BJ (cell line): ENCODE measurements around the gene POR. TPM values are rescaled to one million over a fixed set of nuclear protein-coding genes. Genes with fewer than 3 reads are reported as not detected.

Source experiments
- CTCF ChIA-PET: fragments of 350-600 bp; formaldehyde crosslinking; extraction: SDS; loops from one replicate; lab custom pipeline; 2021; ENCODE audit warnings: antibody characterized with exemption, inconsistent platforms; lab: Yijun Ruan, JAX
- POLR2A ChIA-PET: fragments of 300-600 bp; sonication (Branson Sonifier 250); formaldehyde crosslinking; extraction: SDS; loops from one replicate; lab custom pipeline; 2021; ENCODE audit warnings: antibody characterized with exemption; lab: Charles Lee
- DNase-seq: peaks from one replicate; pipeline ENCODE4 v3.0.0-alpha.2; 2011; ENCODE audit warnings: low read depth
- H3K27me3 ChIP-seq: 2 replicates; pipeline ENCODE4 v1.6.0; 2011; ENCODE audit warnings: low read length; ENCODE audit not compliant: control insufficient read depth, insufficient read depth
- H3K36me3 ChIP-seq: 2 replicates; pipeline ENCODE4 v1.5.1; 2011; ENCODE audit warnings: low read length; ENCODE audit not compliant: control insufficient read depth, insufficient read depth
- H3K4me3 ChIP-seq: 2 replicates; pipeline ENCODE4 v1.5.1; 2011; ENCODE audit warnings: low read depth, mild to moderate bottlenecking, control low read depth, low read length
- polyA plus RNA-seq: library from polyadenylated mRNA; depleted of rRNA; stranded (reverse); fragments of >200 nt; gene quantifications from 2 replicates; pipeline ENCODE4 v1.2.3, GENCODE V29; 2011
- TF ChIP-seq, protein P1 (sequence below): IDR thresholded peaks from 2 replicates; pipeline ENCODE4 v1.5.1; 2011; ENCODE audit warnings: low read depth, mild to moderate bottlenecking, control low read depth, inconsistent platforms, low read length, moderate library complexity; ENCODE audit not compliant: insufficient read depth

Gene POR
- polyA plus RNA-seq, 1 experiment, result 63.4 TPM

DNA sequence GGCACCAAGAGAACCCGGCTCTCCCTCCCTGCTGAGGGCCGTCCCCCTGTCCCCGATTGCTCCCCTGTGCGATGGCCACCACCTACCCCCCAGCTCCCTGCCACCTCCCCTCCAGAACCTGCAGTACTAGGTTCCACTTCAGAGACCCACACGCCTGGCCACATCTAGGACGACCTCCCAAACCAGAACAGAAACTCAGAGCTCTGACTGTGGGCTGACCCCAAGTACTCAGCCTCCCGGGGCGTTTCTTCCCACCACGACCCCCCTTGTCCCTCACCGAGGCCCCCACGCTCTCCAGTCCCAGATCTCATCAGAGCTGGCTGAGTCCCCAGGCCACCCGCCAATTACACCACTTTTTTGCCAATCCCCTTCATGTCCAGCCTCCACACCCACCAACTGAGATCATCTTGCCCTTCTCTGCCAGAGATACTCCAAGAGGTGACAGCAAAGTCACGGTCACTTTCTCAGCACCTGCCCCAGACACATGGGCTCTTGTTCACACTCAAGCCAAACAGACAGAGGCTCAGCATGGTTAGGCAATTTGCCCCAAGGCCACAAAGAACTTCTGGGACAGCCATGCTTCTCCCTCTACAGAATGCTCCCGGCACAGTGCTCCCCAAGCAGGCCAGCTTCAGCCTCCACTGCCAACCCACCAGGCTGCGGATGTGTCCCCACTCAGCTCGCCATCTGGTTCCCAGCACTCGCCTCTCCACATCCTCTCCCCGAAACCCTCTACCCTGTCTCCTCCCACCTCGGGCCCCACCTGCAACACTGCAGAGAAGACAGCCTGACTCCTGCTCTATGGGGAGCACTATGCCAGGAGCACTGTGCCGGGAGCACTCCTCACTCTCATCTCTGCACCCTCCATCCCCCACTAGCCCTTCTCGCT is 74.8 kb downstream of the POR start:
- TF ChIP-seq, protein P1, sequence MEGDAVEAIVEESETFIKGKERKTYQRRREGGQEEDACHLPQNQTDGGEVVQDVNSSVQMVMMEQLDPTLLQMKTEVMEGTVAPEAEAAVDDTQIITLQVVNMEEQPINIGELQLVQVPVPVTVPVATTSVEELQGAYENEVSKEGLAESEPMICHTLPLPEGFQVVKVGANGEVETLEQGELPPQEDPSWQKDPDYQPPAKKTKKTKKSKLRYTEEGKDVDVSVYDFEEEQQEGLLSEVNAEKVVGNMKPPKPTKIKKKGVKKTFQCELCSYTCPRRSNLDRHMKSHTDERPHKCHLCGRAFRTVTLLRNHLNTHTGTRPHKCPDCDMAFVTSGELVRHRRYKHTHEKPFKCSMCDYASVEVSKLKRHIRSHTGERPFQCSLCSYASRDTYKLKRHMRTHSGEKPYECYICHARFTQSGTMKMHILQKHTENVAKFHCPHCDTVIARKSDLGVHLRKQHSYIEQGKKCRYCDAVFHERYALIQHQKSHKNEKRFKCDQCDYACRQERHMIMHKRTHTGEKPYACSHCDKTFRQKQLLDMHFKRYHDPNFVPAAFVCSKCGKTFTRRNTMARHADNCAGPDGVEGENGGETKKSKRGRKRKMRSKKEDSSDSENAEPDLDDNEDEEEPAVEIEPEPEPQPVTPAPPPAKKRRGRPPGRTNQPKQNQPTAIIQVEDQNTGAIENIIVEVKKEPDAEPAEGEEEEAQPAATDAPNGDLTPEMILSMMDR, result no peak
- Histone ChIP-seq H3K36me3 (peaks cover 20% of the 10 kb centered on the region), H3K4me3 (no peak overlapping the region), H3K27me3 (no peaks in the 10 kb centered on the region)
- ChIA-PET CTCF (interaction anchor here (0.6 to 0.7 kb wide), 3 partner anchors 34 to 75 kb away, joined by 3 to 6 read pairs (median 3); no protein-coding TSS in a partner anchor), POLR2A (no interaction called here)
- no peak for DNase-seq

DNA sequence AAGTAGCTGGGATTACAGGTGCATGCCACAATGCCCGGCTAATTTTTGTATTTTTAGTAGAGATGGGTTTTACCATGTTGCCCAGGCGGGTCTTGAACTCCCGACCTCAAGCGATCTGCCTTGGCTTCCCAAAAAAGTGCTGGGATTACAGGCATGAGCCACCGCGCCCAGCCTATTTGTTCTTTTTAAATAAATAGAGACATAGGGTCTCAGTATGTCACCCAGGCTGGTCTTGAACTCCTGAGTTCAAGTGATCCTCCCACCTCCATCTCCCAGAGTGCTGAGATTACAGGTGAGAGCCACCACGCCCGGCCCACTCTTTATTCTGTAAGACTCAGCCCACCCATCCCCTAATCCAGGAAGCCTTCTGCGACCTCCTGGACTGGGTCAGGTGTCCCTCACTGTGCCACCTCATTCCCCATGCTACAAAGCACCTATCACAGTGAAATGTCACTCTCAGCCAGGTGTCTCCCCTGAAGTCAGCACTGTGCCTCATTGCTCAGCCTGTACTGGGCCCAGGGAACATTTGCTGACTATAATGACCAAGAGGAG is 76.7 kb downstream of the POR start:
- no peak for DNase-seq
- Histone ChIP-seq H3K27me3 (no peaks in the 10 kb centered on the region), H3K36me3 (peaks cover 11% of the 10 kb centered on the region), H3K4me3 (no peak overlapping the region)
- ChIA-PET CTCF (interaction anchor here (0.7 kb wide), 1 partner anchor 18 kb away, joined by 3 read pairs; no protein-coding TSS in a partner anchor), POLR2A (no interaction called here)
- TF ChIP-seq, protein P1, result no peak

DNA sequence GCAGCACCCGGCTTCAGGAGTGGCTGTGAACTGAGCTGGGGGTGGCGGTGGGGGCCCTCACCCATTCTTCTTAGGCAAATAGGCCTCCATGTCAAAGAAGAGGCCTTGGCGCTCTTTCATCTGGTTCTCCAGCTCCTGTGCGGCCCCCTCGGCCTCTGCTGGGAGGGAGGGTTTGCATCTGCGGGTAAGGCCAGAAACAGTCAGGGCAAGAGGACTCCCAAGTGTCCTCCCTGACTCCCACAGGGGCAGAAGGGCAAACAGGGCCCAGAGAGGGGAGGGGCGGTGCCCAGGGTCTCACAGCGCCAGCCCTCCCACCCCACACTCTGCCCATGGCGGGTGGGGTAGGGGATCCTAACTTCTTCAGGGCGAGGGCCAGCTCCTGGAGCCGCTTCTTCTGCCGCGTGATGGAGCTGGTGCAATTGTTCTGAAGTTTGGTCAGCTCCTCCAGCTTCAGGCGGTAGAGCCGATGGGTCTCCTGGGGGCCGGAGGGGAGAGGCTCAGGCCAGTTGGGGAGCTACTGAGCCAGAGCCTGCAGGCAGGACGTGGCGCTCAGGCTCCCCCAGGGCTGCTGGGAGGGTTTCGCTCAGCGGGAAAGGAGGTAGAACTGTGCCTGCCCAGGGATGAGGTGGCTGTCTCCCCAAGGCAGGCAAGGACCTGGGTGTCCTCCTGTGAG is 77.3 kb downstream of the POR start:
- POLR2A ChIA-PET, result interaction anchor here (0.5 kb wide), 1 partner anchor 163 kb away, joined by 7 read pairs; no protein-coding TSS in a partner anchor
- no peak for DNase-seq

DNA sequence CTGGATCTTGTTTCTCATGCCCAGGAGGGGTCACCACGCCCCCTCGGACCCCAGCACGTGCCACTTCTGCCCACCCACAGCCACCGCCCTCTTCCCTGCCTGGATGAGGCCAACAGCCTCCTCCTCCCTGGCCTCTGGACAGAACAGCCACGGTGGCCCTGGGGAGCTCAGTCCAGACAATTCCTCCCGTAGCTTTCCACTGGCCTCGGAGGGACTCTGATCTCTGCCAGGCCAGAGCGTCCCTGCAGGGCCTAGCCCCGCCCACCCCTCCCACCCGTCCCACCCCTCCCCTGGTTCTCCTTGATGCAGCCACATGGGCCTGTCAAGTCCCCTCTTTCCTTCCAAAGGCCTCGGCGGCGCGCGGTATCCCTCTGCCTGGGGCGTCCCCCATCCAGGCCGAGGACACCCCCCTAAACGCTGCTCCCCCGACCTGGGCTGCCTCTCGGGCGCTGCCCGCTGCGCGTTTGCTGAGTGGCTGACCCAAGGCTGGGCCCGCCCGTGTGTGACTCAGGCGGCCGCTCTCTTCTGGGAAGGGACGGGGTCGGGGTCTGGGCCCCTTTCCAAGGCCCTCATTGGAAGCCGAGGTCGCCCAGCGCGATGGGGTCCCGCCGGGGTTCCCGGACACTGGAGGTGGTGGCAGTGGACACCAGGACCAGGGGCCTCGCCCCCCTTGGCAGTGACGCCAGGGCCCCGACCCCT is 78.9 kb downstream of the POR start:
- ChIA-PET CTCF (interaction anchor here (0.8 to 1.4 kb wide), 4 partner anchors 18 to 320 kb away, joined by 3 to 5 read pairs (median 3); no protein-coding TSS in a partner anchor), POLR2A (no interaction called here)
- TF ChIP-seq, protein P1, result no peak
- peak overlapping the region; percentile 92 for H3K4me3 ChIP-seq
- H3K36me3 ChIP-seq, result peaks cover 7% of the 10 kb centered on the region
- H3K27me3 ChIP-seq, result no peaks in the 10 kb centered on the region
- DNase-seq, result no peak

More for the DNA sequence above, 77.3 kb downstream of the POR start:
- CTCF ChIA-PET, result interaction anchor here (0.7 to 1.4 kb wide), 2 partner anchors 17 to 322 kb away, joined by 3 read pairs; no protein-coding TSS in a partner anchor
- Histone ChIP-seq H3K27me3 (no peaks in the 10 kb centered on the region), H3K36me3 (peaks cover 10% of the 10 kb centered on the region), H3K4me3 (no peak overlapping the region)
- TF ChIP-seq, protein P1, result no peak
